ENCODE data around the gene SMIM15. TPM values are rescaled to one million over a fixed set of nuclear protein-coding genes. Genes with fewer than 3 reads are reported as not detected.

Gene SMIM15
- total and polyA plus RNA-seq, 2 of the 4 experiments (the other 2 are of a cell fraction): 49.7 to 94.3 TPM

- Histone ChIP-seq H4K20me1 (ENCODE audit: insufficient read depth, low read length) (no peaks in the 10 kb centered on the region; the same call in 1 of the 2 replicates), H2BK120ac (ENCODE audit: low read depth, low read length) (no peak overlapping the region), H3K79me1 (ENCODE audit: low read depth in 1 of 2, low read length in 2 of 2) (no peaks in the 10 kb centered on the region; a peak in 1 of 4 replicates), H3K9me3 (ENCODE audit: control insufficient read depth, insufficient read depth, low read length) (no peaks in the 10 kb centered on the region), H4K91ac (ENCODE audit: insufficient read depth, low read depth, low read length) (no peak overlapping the region), H3K9me1 (ENCODE audit: insufficient read depth, low read length) (no peaks in the 10 kb centered on the region), H3K56ac (ENCODE audit: extremely low read depth, insufficient read depth, low read length) (no peak overlapping the region), H3K4me3 (ENCODE audit: insufficient read depth, low read depth, low read length) (no peak overlapping the region), H2AK9ac (replicated peaks; ENCODE audit: low read depth, low read length, poor library complexity) (no peak overlapping the region), H2BK15ac (ENCODE audit: low read depth, low read length) (no peak overlapping the region), H3K4me1 (ENCODE audit: control insufficient read depth, insufficient read depth, low read length) (no peaks in the 10 kb centered on the region), H3K4ac (ENCODE audit: low read depth, low read length) (no peak overlapping the region), H2BK20ac (ENCODE audit: low read depth, low read length) (no peak overlapping the region), H2AK5ac (ENCODE audit: low read depth, low read length) (no peak overlapping the region), H3K4me2 (ENCODE audit: low read depth, low read length) (no peak overlapping the region), H3K14ac (replicated peaks; ENCODE audit: low read depth, low read length) (no peak overlapping the region), H4K8ac (ENCODE audit: low read depth in 2 of 2, low read length in 2 of 2) (no peak overlapping the region), H4K5ac (ENCODE audit: low read depth, low read length) (no peak overlapping the region), H3K23ac (ENCODE audit: low read depth, low read length) (no peak overlapping the region), H3K36me3 (ENCODE audit: control insufficient read depth, insufficient read depth, low read length) (no peaks in the 10 kb centered on the region), H2BK5ac (ENCODE audit: low read depth, low read length, poor library complexity, severe bottlenecking) (no peak overlapping the region), H3K27ac (ENCODE audit: insufficient read depth, low read length) (no peak overlapping the region), H3K18ac (ENCODE audit: low read depth, low read length) (no peak overlapping the region), H3K27me3 (ENCODE audit: control insufficient read depth, insufficient read depth, low read length) (no peaks in the 10 kb centered on the region), H2AFZ (replicated peaks; ENCODE audit: low read length, poor library complexity) (no peak overlapping the region), H3K9ac (ENCODE audit: low read depth, low read length) (no peak overlapping the region)
- BruUV-seq (replicated peaks): no TSS peak
- CTCF ChIA-PET: no interaction called here
- no CpG with 5 or more reads among the region's 4 CpGs for WGBS, 2 experiments (ENCODE audit: extremely low coverage in 2 of 2, insufficient read length in 1 of 2)
- POLR2A ChIA-PET (ENCODE audit: unreplicated experiment): no interaction called here
- dilution Hi-C loops (cut with HindIII; ENCODE audit: low sequenced_read_pairs, unreplicated experiment) (no loop called here), in situ Hi-C loops (cut with MboI; ENCODE audit: low sequenced_read_pairs) (no loop called here), intact Hi-C loops (cut with micrococcal nuclease) (no loop called here)
- ATAC-seq (ENCODE audit: low read depth): no peak
- DNase-seq: no peak
- TF ChIP-seq SMC3 (IDR thresholded peaks at IDR 0.05; ENCODE audit: low read depth, low read length): no peak
- TF ChIP-seq BHLHE40 (IDR thresholded peaks at IDR 0.05; ENCODE audit: low read depth, low read length): no peak
- TF ChIP-seq CTCF (conservative IDR thresholded peaks at IDR 0.05; ENCODE audit: low read depth, low read length): no peak
- TF ChIP-seq FOS (IDR thresholded peaks at IDR 0.05; ENCODE audit: low read depth, low read length): no peak
- no peak for TF ChIP-seq CHD1 (IDR thresholded peaks at IDR 0.05; ENCODE audit: low read depth, low read length)
- TF ChIP-seq MAZ (IDR thresholded peaks at IDR 0.05; ENCODE audit: borderline replicate concordance, low read depth, low read length): no peak
- no peak for TF ChIP-seq MXI1 (IDR thresholded peaks at IDR 0.05; ENCODE audit: borderline replicate concordance, low read depth, low read length)
- no peak for TF ChIP-seq CEBPB (IDR thresholded peaks at IDR 0.05; ENCODE audit: low read depth, low read length)
- TF ChIP-seq RCOR1 (IDR thresholded peaks at IDR 0.05; ENCODE audit: insufficient replicate concordance, low read length): no peak
- no peak for TF ChIP-seq USF2 (IDR thresholded peaks at IDR 0.05; ENCODE audit: low read depth, low read length)
- TF ChIP-seq POLR2A (IDR thresholded peaks at IDR 0.05; ENCODE audit: low read depth, low read length): no peak
- no peak for TF ChIP-seq RAD21 (IDR thresholded peaks at IDR 0.05; ENCODE audit: low read length)
- TF ChIP-seq MAFK (IDR thresholded peaks at IDR 0.05; ENCODE audit: low read depth, low read length): no peak
- TF ChIP-seq ELK1 (IDR thresholded peaks at IDR 0.05; ENCODE audit: borderline replicate concordance, low read depth, low read length): no peak
- TF ChIP-seq NFE2L2 (IDR thresholded peaks at IDR 0.05; ENCODE audit: low read depth, low read length): no peak
- TF ChIP-seq RFX5 (IDR thresholded peaks at IDR 0.05; ENCODE audit: low read depth, low read length): no peak
Observed at GRCh38 chr5:61123145-61123544, 39.1 kb downstream of the SMIM15 start.
